EL (cell line): Measurements from ENCODE around the gene EPHA3.

Experiments
- DNase-seq: peaks from one replicate; pipeline ENCODE4 v3.0.0-alpha.2; 2016

Gene EPHA3

GRCh38 chr3:89107461-89108290, at the start of gene EPHA3:
EPHA3 (plus strand) TSS chr3:89107621; CDS start chr3:89107749, 128 bp downstream.
- peak; percentile 58 for DNase-seq

GRCh38 chr3:89058371-89058770, 49.0 kb upstream of the EPHA3 start:
- no peak for DNase-seq

- DNase-seq, result peak; percentile 51
Measured at GRCh38 chr3:89059211-89059925, 48.1 kb upstream of the EPHA3 start.

- DNase-seq, result no peak
Measured at GRCh38 chr3:89061259-89061658, 46.2 kb upstream of the EPHA3 start.

- DNase-seq, result no peak
Measured at GRCh38 chr3:89067736-89068135, 39.7 kb upstream of the EPHA3 start.

- no peak for DNase-seq
Measured at GRCh38 chr3:89072642-89073041, 34.8 kb upstream of the EPHA3 start.

- DNase-seq, result no peak
Measured at GRCh38 chr3:89079944-89080343, 27.5 kb upstream of the EPHA3 start.

GRCh38 chr3:89087851-89088250, 19.6 kb upstream of the EPHA3 start:
- DNase-seq, result no peak

- DNase-seq, result no peak
Measured at GRCh38 chr3:89098173-89098572, 9.2 kb upstream of the EPHA3 start.

- peak; percentile 55 for DNase-seq
Measured at GRCh38 chr3:89098964-89099585, 8.3 kb upstream of the EPHA3 start.

GRCh38 chr3:89101251-89101650, 6.2 kb upstream of the EPHA3 start:
- DNase-seq, result no peak

GRCh38 chr3:89101921-89102320, 5.5 kb upstream of the EPHA3 start:
- no peak for DNase-seq

GRCh38 chr3:89104499-89104898, 2.9 kb upstream of the EPHA3 start:
- no peak for DNase-seq

- no peak for DNase-seq
Measured at GRCh38 chr3:89105503-89105902, 1.9 kb upstream of the EPHA3 start.

GRCh38 chr3:89108291-89108550, 800 bp downstream of the EPHA3 start:
- DNase-seq, result no peak

- DNase-seq, result no peak
Measured at GRCh38 chr3:89113344-89113743, 5.9 kb downstream of the EPHA3 start.

GRCh38 chr3:89113893-89114840, 6.7 kb downstream of the EPHA3 start:
- DNase-seq, result peak; percentile 31

- DNase-seq, result no peak
Measured at GRCh38 chr3:89114841-89115223, 7.4 kb downstream of the EPHA3 start.

GRCh38 chr3:89116476-89116875, 9.1 kb downstream of the EPHA3 start:
- DNase-seq, result no peak

GRCh38 chr3:89138048-89138447, 30.6 kb downstream of the EPHA3 start:
- DNase-seq, result no peak

GRCh38 chr3:89139870-89140269, 32.4 kb downstream of the EPHA3 start:
- no peak for DNase-seq

GRCh38 chr3:89144080-89144479, 36.7 kb downstream of the EPHA3 start:
- DNase-seq, result no peak

GRCh38 chr3:89145995-89146394, 38.6 kb downstream of the EPHA3 start:
- peak; percentile 44 for DNase-seq
